Adrenal gland (tissue), 12 donors: ENCODE measurements around the gene HBS1L. TPM values are rescaled to one million over a fixed set of nuclear protein-coding genes. Genes with fewer than 3 reads are reported as not detected.

Experiments
- DNase-seq, 7 donors: peaks; one replicate each; pipeline ENCODE4 v3.0.0-alpha.2; 2019 to 2020
- H3K27ac ChIP-seq, 5 donors: fragments of 200-600 bp; sonication (generic) in 4 of 5; 1 replicate in 3 of 5; 2 replicates in 2 of 5; pipeline versions ENCODE4 v1.5.1 to v1.8.0; 2016 to 2020; ENCODE audit warnings: mild to moderate bottlenecking in 1 of 5
- H3K27me3 ChIP-seq: fragments of 200-600 bp; 2 replicates; pipeline ENCODE4 v1.8.0; 2021
- H3K36me3 ChIP-seq, 2 donors: fragments of 200-600 bp; replicated peaks in 1 of 2; 1 replicate in 1 of 2; 2 replicates in 1 of 2; pipeline versions ENCODE4 v1.5.1 to v1.8.0; 2018 to 2022
- H3K4me1 ChIP-seq, 2 donors: fragments of 200-600 bp; replicated peaks in 1 of 2; 1 replicate in 1 of 2; 2 replicates in 1 of 2; pipeline versions ENCODE4 v1.5.1 to v1.8.0; 2018 to 2021
- H3K4me3 ChIP-seq, 4 donors: fragments of 200-600 bp; sonication (generic) in 3 of 4; one replicate each; pipeline ENCODE4 v1.5.1; 2016 to 2018
- H3K9me3 ChIP-seq, 3 donors: fragments of 200-600 bp; sonication (generic) in 1 of 3; replicated peaks in 1 of 3; 1 replicate in 2 of 3; 2 replicates in 1 of 3; pipeline versions ENCODE4 v1.5.1 to v1.8.0; 2016 to 2021
- CTCF ChIP-seq, 6 experiments: fragments of 450-650 bp in 4 of 6; fragments of 200-600 bp in 2 of 6; sonication (generic) in 1 of 6; IDR thresholded peaks; 1 replicate in 5 of 6; 2 replicates in 1 of 6; pipeline versions ENCODE4 v1.5.1 to v1.8.0; 2016 to 2021; ENCODE audit warnings: antibody characterized with exemption in 6 of 6, mild to moderate bottlenecking in 2 of 6, moderate library complexity in 1 of 6
- POLR2A ChIP-seq, 2 donors: fragments of 450-650 bp; IDR thresholded peaks; one replicate each; pipeline ENCODE4 v1.6.1; 2017; ENCODE audit warnings: antibody characterized with exemption in 2 of 2, mild to moderate bottlenecking in 2 of 2, moderate library complexity in 1 of 2
- WGBS, 4 donors: extraction: QIAGEN DNeasy Blood & Tissue Kit in 2 of 4; methylation state at CpG; one replicate each; pipeline versions ENCODE4 v1.1.5 to v1.1.7; 2013 to 2017; 5-methylcytosine and 5-hydroxymethylcytosine counted together
- intact Hi-C, 2 donors: fragments of 100-400 bp; cut with DNase I; formaldehyde crosslinking; loops; one replicate each; pipeline versions ENCODE4 v1.14.1 to v1.15.0; 2022 to 2023
- polyA plus RNA-seq, 3 donors: library from polyadenylated mRNA; stranded (reverse); fragments of 200-250 nt in 2 of 3; fragments of 350-450 nt in 1 of 3; fragmentation: Illumina TruSeq in 1 of 3; extraction: RNeasy Lipid Tissue Mini Kit (QIAGEN cat#74804) in 1 of 3; gene quantifications; one replicate each; pipeline ENCODE4 v1.2.3, GENCODE V29; 2013 to 2014
- total RNA-seq, 9 donors: library from RNA; depleted of rRNA in 4 of 9; stranded (reverse); fragments of >200 nt in 4 of 9; fragments of 120-200 nt in 1 of 9; fragmentation: NEBNext Ultra II Directional in 1 of 9; extraction: Animal tissue kit (Norgen Biotek cat#: 25700) in 1 of 9; gene quantifications; one replicate each; pipeline versions ENCODE4 v1.1.0 to v1.2.4, GENCODE V29; 2013 to 2023
- donor health status: healthy with polysubstance abuse.
- donor health status: Bipolar disorder and iron deficiency.
- donor health status: DM: yes; HTN: yes; CAD: no.
- donor health status: DM: no; HTN: no; CAD: no.
- donor health status: DM: no; HTN: no; CAD: no.
- donor health status: DM: yes; HTN: yes; CAD: no.

Gene HBS1L
- total and polyA plus RNA-seq, 12 donors, result 17.0 to 121 (median 58.4) TPM

- no peak overlapping the region for H3K27ac ChIP-seq
- no peak overlapping the region for H3K4me3 ChIP-seq
- no peak for DNase-seq
- peaks cover 0 to 5% of the 10 kb centered on the region in 2 donors for H3K36me3 ChIP-seq
- H3K9me3 ChIP-seq, result no peaks in the 10 kb centered on the region
- no peaks in the 10 kb centered on the region for H3K4me1 ChIP-seq
- no peaks in the 10 kb centered on the region for H3K27me3 ChIP-seq
- intact Hi-C loops, result no loop called here
- WGBS, 4 donors, result 93 to 96% (median 95%) methylated on average over 3 of the region's 3 CpGs
- TF ChIP-seq POLR2A (IDR thresholded peaks at IDR 0.05), result no peak
- TF ChIP-seq CTCF (IDR thresholded peaks at IDR 0.05), result no peak
Measured at GRCh38 chr6:134990262-134990661, 64.4 kb downstream of the HBS1L start.

GRCh38 chr6:134984821-134985220 is 69.8 kb downstream of the HBS1L start:
- DNase-seq, result no peak
- Histone ChIP-seq H3K27ac (no peak overlapping the region), H3K27me3 (no peaks in the 10 kb centered on the region), H3K4me3 (no peak overlapping the region), H3K4me1 (peaks cover 0 to 6% of the 10 kb centered on the region in 2 donors), H3K9me3 (no peaks in the 10 kb centered on the region), H3K36me3 (no peaks in the 10 kb centered on the region)
- intact Hi-C loops, result no loop called here
- 65 to 71% (median 68%) methylated on average over 1 of the region's 1 CpG for WGBS, 4 donors
- TF ChIP-seq CTCF (IDR thresholded peaks at IDR 0.05), result no peak

- 91 to 98% (median 98%) methylated on average over 2 of the region's 2 CpGs for WGBS, 4 donors
- peaks cover 0 to 3% of the 10 kb centered on the region in 2 donors for H3K36me3 ChIP-seq
- intact Hi-C loops, result no loop called here
- no peak overlapping the region for H3K4me3 ChIP-seq
- H3K9me3 ChIP-seq, result no peaks in the 10 kb centered on the region
- DNase-seq, result no peak
- H3K27me3 ChIP-seq, result no peaks in the 10 kb centered on the region
- H3K4me1 ChIP-seq, result peaks cover 0 to 6% of the 10 kb centered on the region in 2 donors
- H3K27ac ChIP-seq, result no peak overlapping the region
- no peak for TF ChIP-seq POLR2A (IDR thresholded peaks at IDR 0.05)
- no peak for TF ChIP-seq CTCF (IDR thresholded peaks at IDR 0.05)
Measured at GRCh38 chr6:134983823-134984222, 70.8 kb downstream of the HBS1L start.

- H3K9me3 ChIP-seq, result no peaks in the 10 kb centered on the region
- no peak for DNase-seq
- 79 to 89% (median 85%) methylated on average over 3 of the region's 3 CpGs for WGBS, 4 donors
- H3K27me3 ChIP-seq, result no peaks in the 10 kb centered on the region
- intact Hi-C loops, result no loop called here
- H3K36me3 ChIP-seq, result peaks cover 0 to 4% of the 10 kb centered on the region in 2 donors
- H3K27ac ChIP-seq, result no peak overlapping the region
- no peak overlapping the region for H3K4me3 ChIP-seq
- TF ChIP-seq CTCF (IDR thresholded peaks at IDR 0.05) (no peak), POLR2A (IDR thresholded peaks at IDR 0.05) (no peak)
- peaks cover 0 to 6% of the 10 kb centered on the region in 2 donors for H3K4me1 ChIP-seq
Measured at GRCh38 chr6:134982161-134982560, 72.5 kb downstream of the HBS1L start.
